ENCODE results near the gene ACOT7.
"Not testable (repeated sequence)": the region's sequence is repeated elsewhere in the genome, so short reads cannot be mapped to it uniquely, and the experiment has no call there.

The ACOT7 gene, protein sequence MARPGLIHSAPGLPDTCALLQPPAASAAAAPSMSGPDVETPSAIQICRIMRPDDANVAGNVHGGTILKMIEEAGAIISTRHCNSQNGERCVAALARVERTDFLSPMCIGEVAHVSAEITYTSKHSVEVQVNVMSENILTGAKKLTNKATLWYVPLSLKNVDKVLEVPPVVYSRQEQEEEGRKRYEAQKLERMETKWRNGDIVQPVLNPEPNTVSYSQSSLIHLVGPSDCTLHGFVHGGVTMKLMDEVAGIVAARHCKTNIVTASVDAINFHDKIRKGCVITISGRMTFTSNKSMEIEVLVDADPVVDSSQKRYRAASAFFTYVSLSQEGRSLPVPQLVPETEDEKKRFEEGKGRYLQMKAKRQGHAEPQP

DNA sequence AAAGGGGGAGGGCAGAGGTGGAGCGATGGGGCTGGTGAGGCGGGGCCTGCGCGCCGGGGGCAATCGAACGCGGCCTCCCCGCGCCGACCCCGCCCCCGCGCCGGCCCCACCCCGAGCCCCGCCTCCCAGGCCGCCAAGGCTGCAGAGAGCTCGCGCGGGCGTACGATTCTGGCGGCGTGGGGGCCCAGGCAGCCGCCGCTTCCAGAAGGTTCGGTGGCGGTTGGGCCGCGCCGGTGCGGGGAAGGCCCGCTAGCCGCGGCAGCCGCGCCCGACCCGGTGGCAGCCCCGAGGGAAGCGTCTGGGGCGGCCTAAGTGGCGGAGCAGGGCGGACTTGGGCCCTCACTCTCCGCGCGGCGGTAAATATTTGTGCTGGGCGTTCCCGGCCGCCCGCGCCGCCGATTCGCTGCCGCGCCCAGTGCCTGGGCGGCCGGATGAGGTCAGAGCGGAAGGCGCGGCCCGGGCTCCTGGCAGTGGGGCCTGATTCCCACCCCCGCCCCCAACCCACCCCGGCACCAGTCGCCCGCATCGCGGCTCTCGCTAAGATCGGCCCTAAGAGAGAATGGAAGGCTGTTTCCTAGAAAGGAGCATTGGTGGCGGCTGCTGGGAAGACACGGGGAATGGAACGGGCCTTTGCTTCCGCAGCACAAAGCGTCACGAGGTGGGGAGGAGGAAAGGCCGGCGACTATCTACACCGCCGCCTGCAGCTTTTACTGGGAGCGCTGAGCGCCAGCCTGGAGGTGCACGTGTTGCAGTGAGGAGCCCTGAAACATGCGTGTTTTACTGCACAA lies at the start of gene ACOT7:
ACOT7 (minus strand) TSS at position 368 of the 788 bp plus-strand sequence. CDS start 368 bp downstream, outside the sequence.
- DNase-seq: peak; percentile 89 to 92

DNA sequence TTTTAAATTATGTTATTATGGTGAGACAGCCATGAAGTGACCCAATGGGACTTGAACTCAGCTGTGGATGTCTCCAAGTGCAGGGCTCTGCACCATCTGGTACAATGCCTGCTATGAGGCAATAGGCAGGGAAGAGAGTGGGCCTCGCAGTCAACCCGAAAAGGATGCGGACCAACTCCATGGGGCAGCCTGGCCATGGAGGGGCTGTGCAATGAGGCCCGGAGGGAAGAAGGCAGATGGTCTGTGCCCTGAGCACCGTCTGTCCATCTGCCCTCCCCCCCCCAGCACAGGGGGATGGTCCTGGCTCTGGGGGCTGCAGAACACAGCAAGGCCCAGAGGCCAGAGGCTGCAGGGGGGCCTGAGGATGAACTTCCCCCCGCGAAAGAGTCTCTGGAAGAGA lies 48.0 kb upstream of the ACOT7 start:
- no peak for DNase-seq

- DNase-seq: peak; percentile 78 to 81
Measured at GRCh38 chr1:6440198-6441126, 46.9 kb upstream of the ACOT7 start.

DNA sequence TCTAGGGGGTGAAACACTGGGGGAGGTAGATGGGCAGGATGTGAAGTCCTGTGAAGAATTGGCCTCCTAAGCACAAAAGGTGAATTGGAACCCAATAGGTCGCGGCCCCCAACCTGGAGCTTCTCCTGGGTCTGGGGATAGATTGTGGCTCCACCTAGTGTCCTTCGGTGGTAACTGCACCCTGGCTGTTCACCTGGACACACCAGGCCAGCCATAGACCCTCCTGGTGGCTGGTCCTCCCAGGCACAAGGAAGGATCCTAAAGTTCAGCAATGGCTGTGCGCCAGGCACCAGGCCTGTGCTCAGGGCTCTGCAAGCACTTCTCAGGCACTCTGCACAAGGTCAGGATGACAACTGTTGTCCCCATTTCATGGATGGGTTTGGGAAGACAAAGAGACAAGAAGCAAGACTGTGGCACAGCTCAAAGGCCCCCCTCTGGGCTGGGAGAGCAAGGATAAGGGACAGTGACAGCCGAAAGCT lies 44.5 kb upstream of the ACOT7 start:
- DNase-seq: peak; percentile 70 to 78

DNA sequence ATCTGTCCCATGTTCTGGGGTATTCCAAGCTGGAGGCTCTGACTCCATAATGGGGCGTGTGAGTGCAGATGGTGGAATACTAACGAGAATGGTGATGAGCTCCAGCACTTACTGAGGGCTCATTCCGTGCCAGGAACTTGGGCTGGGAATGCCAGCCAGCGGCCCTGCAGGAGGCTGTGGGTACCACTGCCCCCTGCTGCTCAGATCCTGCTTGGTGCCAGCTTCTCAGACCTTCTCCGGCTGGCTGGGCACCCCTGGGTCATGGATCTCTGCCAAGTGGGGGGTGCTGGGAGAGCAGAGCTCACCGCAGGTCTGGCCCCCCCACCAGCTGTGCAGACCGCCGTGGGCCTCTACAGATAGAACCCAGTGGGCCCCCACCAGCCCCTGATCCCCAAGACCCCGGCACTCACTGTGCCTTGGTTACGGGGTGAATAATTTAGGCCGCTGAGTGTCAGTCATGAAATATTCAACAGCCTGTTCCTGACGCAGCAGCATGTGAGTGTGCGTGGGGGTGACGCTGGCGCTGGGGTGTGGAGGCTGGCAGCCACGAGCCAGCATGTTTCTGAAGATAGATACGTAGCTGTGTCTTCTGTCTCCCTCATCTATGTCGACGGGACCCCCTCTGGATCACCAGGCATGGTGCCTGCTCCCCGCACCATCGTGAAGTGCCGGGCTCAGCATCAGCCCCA lies 43.6 kb upstream of the ACOT7 start:
- not testable (repeated sequence) for DNase-seq

DNA sequence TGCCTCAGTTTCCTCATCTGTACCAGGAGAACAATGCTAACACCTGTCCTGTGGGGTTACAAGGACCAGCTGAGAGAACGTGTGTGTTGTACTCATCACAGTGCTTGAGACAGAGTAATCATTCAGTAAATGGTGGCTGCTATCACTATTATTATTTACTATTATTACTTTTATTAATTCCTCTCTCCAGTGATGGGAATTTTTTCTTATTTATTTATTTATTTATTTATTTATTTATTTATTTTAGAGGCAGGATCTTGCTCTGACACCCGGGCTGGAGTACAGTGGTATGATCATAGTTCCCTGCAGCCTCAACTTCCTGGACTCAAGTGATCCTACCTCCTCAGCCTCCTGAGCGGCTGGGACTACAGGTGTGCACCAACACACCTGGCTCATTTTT lies 42.7 kb upstream of the ACOT7 start:
- not testable (repeated sequence) for DNase-seq

GRCh38 chr1:6435547-6435946 lies 42.0 kb upstream of the ACOT7 start:
- no peak for DNase-seq

- DNase-seq: no peak
Measured at GRCh38 chr1:6435129-6435528, 41.6 kb upstream of the ACOT7 start.

DNA sequence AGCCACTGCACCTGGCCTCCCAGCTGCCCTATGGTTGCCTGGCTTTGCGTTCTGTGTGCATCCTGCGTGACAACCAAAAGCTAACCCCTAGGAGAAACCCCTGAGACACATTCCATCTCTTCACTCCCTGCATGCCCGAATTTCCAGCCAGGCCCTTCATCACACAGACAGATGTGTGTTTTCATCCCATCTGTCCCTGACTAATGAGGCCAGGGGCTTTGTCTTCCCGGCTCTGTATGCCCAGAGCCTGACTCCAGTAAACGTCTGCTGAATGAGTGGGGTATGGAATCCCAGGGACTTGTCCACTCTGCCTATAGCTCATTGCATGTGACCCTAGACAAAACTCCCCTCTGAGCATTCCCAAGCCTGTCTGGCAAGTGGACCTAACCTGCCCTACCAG lies 40.6 kb upstream of the ACOT7 start:
- DNase-seq: no peak

DNA sequence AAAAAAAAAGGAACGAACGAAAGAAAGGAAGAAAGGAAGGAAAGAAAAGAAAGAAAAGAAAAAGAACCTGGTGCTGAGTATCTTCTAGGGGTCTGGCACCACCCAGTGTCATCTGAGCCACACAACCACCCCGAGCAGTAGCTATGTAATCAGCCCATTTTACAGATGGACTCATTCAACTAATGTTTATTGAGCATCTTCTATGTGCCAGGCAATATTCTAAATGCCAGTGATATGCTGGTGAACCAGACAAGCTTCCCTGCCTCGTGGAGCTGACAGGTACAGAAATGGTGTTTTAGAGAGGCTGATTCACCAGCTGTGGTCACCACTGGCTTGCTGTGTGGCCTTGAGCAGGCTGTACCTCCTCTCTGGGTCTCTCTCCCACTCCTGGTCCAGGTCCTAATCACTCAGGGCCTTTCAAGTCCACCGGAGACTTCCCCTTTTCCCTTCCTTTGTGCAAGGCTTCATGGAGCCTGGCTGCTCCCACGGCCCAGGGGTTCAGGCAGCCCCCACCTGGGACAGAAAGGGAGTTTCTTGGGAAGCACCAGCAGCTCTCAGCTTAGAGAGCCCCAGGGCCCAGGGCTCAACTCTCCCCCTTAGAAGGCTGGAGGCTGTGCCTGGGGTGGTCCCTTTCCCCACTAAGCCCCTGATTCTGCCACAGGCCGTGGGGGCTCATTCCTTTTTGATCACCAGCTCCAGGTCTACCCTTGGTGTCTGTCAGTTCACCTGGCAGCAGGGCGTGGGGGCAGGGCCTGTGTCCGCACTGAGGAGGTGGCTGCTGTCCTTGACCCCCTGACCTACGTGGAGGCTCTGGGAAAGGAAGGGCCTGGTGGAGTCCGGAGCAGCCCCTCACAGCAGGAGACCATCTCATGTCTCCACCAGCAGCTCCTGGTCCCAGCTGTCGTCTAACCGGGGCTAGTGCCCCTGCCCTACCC lies 38.3 kb upstream of the ACOT7 start:
- not testable (repeated sequence) for DNase-seq

GRCh38 chr1:6429660-6430411 lies 36.3 kb upstream of the ACOT7 start:
- DNase-seq: not testable (repeated sequence)

DNA sequence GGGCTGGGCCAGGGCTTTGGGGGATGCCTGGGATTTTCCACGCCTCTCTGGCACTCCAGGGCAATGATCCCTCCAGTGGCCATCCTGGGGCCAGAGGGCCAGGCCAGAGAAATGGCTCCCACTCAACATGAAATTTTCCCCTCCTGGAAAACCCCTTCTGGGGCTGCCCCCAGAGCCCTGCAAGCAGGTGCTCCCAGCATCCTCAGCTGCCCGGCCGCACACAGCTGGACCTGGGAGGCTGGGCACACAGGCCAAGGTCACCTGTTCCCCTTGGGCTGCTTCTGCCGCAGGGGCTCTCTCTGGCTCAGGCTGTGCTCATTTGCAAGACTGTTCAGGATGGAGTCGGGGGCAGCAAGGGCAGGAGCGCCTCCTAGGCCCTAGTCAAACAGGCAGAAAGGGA lies 34.9 kb upstream of the ACOT7 start:
- DNase-seq: not testable (repeated sequence)

DNA sequence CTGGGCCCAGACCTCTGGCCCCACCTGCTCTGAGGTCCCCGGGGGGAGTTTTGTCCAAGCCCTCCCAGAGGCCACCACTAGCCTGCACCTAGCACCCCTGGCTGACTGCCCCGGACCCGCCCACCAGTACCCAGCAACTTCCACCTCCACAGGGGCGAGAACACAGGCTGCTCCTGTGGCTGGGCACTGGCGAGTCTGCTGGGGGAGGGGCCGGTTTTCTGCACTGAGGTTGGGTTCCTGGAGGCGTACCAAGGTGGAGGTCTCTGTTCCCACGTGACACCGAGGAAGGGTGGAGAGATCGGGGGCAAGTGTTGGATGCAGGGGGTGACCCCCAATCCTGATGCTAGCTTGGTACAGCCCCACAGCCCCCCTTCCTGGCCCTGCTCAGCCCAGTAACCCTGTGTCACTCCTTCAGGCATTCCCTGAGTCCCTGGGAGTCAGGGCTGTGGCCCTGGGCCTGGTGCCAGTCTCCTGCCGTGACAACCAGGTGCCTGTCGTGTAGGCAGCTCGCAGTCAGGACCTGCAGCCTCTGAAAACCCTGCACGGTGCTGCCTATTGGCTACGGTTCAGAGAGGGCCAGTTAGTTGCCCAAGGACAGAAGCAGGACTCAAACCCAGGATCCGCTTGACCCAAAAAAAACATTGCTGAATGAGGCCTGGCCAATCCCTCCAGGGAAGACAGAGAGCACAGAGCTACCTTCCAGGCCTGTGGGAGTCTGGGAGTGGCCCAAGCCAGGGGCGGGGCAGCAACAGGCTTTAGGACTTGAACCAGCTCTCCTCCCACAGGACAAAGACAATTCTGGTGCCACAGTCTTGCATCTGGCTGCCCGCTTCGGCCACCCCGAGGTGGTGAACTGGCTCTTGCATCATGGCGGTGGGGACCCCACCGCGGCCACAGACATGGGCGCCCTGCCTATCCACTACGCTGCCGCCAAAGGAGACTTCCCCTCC lies 34.1 kb upstream of the ACOT7 start:
- no peak for DNase-seq

GRCh38 chr1:6426972-6427350 lies 33.4 kb upstream of the ACOT7 start:
- no peak for DNase-seq

GRCh38 chr1:6426277-6426971 lies 32.9 kb upstream of the ACOT7 start:
- no peak for DNase-seq

GRCh38 chr1:6425658-6426057 lies 32.1 kb upstream of the ACOT7 start:
- DNase-seq: no peak

- no peak for DNase-seq
Measured at GRCh38 chr1:6424619-6425593, 31.3 kb upstream of the ACOT7 start, which contains the start of gene ESPN. TSS of gene ESPN (plus strand) at chr1:6424776. CDS start at chr1:6424956, 180 bp downstream.

Measured in CD4-positive, alpha-beta T cell treated with Interleukin-1 beta for 1 hour (primary cell).